ENCODE data around the gene CYP4V2. TPM values are rescaled to one million over a fixed set of nuclear protein-coding genes. Genes with fewer than 3 reads are reported as not detected.
A peak's percentile ranks its signal among the peaks of the same experiment; 100 is the strongest.

The CYP4V2 gene
- total RNA-seq, 1 donor from 2014 or later: 14.3 TPM

GRCh38 chr4:186200516-186200915, 9.1 kb downstream of the CYP4V2 start:
- Histone ChIP-seq H3K4me1 (no peaks in the 10 kb centered on the region), H3K4me3 (no peak overlapping the region), H3K27me3 (no peaks in the 10 kb centered on the region), H3K27ac (no peak overlapping the region), H3K36me3 (peaks cover 6 to 22% of the 10 kb centered on the region in 2 donors), H3K9me3 (no peaks in the 10 kb centered on the region)
- DNase-seq (ENCODE audit: low spot score in 2 of 2): no peak
- intact Hi-C loops (cut with DNase I): no loop called here
- no peak for TF ChIP-seq CTCF (IDR thresholded peaks at IDR 0.05)

GRCh38 chr4:186201010-186201409, 9.6 kb downstream of the CYP4V2 start:
- Histone ChIP-seq H3K9me3 (no peaks in the 10 kb centered on the region), H3K27ac (no peak overlapping the region), H3K4me1 (no peaks in the 10 kb centered on the region), H3K36me3 (peaks cover 6 to 17% of the 10 kb centered on the region in 2 donors), H3K27me3 (no peaks in the 10 kb centered on the region), H3K4me3 (no peak overlapping the region)
- TF ChIP-seq CTCF (IDR thresholded peaks at IDR 0.05): no peak
- intact Hi-C loops (cut with DNase I): no loop called here
- DNase-seq (ENCODE audit: low spot score in 2 of 2): no peak

GRCh38 chr4:186201535-186202230, 10.3 kb downstream of the CYP4V2 start:
- TF ChIP-seq CTCF (IDR thresholded peaks at IDR 0.05): peak; percentile 21 to 50 (median 49)
- DNase-seq (ENCODE audit: low spot score in 2 of 2): peak in 1 of 2 donors; percentile 68
- H3K4me1 ChIP-seq: no peaks in the 10 kb centered on the region

GRCh38 chr4:186202490-186203140, 11.2 kb downstream of the CYP4V2 start:
- Histone ChIP-seq H3K27me3 (no peaks in the 10 kb centered on the region), H3K36me3 (peaks cover 3 to 6% of the 10 kb centered on the region in 2 donors), H3K27ac (no peak overlapping the region), H3K9me3 (no peaks in the 10 kb centered on the region), H3K4me1 (no peaks in the 10 kb centered on the region), H3K4me3 (no peak overlapping the region)
- DNase-seq (ENCODE audit: low spot score in 2 of 2): no peak
- intact Hi-C loops (cut with DNase I): no loop called here
- TF ChIP-seq CTCF (IDR thresholded peaks at IDR 0.05): no peak

More at GRCh38 chr4:186201535-186202230, 10.3 kb downstream of the CYP4V2 start:
- Histone ChIP-seq H3K27ac (peak overlapping the region in 1 of 2 donors; percentile 17), H3K27me3 (no peaks in the 10 kb centered on the region), H3K36me3 (peaks cover 3 to 13% of the 10 kb centered on the region in 2 donors), H3K4me3 (no peak overlapping the region), H3K9me3 (no peaks in the 10 kb centered on the region)
- intact Hi-C loops (cut with DNase I): no loop called here

GRCh38 chr4:186203406-186203805, 12.0 kb downstream of the CYP4V2 start:
- H3K4me1 ChIP-seq: no peaks in the 10 kb centered on the region
- H3K4me3 ChIP-seq: peak overlapping the region in 1 of 2 donors; percentile 2
- intact Hi-C loops (cut with DNase I): no loop called here
- no peaks in the 10 kb centered on the region for H3K9me3 ChIP-seq
- DNase-seq (ENCODE audit: low spot score in 2 of 2): no peak
- no peak for TF ChIP-seq CTCF (IDR thresholded peaks at IDR 0.05)
- H3K27me3 ChIP-seq: no peaks in the 10 kb centered on the region
- H3K36me3 ChIP-seq: peaks cover 0 to under 1% of the 10 kb centered on the region in 2 donors
- peak overlapping the region in 1 of 2 donors; percentile 48 for H3K27ac ChIP-seq
